IgD-negative memory B cell (primary cell): ENCODE measurements around the gene GPANK1. TPM values are rescaled to one million over a fixed set of nuclear protein-coding genes. Genes with fewer than 3 reads are reported as not detected.

Source experiments
- H3K27ac Mint-ChIP-seq, 3 donors: one replicate each; pipeline ENCODE4 v1.8.0; 2020 to 2022; ENCODE audit warnings: mild to moderate bottlenecking in 3 of 3, mixed read lengths in 3 of 3, moderate library complexity in 1 of 3
- H3K27me3 Mint-ChIP-seq: one replicate; pipeline ENCODE4 v1.8.0; 2021; ENCODE audit warnings: mixed read lengths
- H3K36me3 Mint-ChIP-seq: one replicate; pipeline ENCODE4 v1.8.0; 2020; ENCODE audit warnings: mild to moderate bottlenecking, mixed read lengths
- H3K4me1 Mint-ChIP-seq, 3 donors: one replicate each; pipeline ENCODE4 v1.8.0; 2020 to 2022; ENCODE audit warnings: mixed read lengths in 3 of 3, mild to moderate bottlenecking in 1 of 3
- H3K4me3 Mint-ChIP-seq, 4 donors: one replicate each; pipeline ENCODE4 v1.8.0; 2020 to 2022; ENCODE audit warnings: mild to moderate bottlenecking in 4 of 4, mixed read lengths in 4 of 4, moderate library complexity in 3 of 4
- H3K9me3 Mint-ChIP-seq, 3 donors: one replicate each; pipeline ENCODE4 v1.8.0; 2020 to 2021; ENCODE audit warnings: mixed read lengths in 3 of 3, mild to moderate bottlenecking in 1 of 3
- polyA plus RNA-seq: library from polyadenylated mRNA; unstranded; fragments of 300-500 nt; fragmentation: Illumina TruSeq; gene quantifications from one replicate; pipeline ENCODE4 v1.2.3, GENCODE V29; 2021

The GPANK1 gene
- polyA plus RNA-seq, 1 donor from 2014 or later, result 24.1 TPM

DNA sequence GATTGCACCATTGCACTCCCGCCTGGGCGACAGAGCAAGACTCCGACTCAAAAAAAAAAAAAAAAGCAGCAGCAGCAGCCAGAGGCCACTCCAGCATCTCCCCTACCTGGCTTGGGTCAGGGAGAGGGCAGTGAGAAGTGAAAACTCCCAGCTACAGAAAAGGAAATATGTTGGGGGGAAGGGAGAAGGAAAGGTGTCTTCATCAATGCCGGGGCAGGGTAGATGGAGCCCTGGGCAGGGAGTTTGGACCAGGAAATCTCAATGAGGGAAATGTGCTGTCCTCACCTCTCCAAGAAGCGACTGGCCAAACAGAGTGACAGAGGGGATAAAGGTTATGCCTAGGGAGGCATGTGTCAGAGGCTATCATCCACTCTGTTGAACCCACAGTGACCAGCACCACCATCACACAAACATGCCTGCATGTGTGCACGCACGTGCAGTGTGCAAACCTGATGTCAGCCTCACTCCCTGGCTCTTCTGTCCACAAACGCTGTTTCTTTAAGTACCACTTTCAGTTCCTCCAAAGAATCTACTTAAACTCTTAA, 50.6 kb downstream of the GPANK1 start:
- H3K9me3 Mint-ChIP-seq, result no peaks in the 10 kb centered on the region
- H3K4me3 Mint-ChIP-seq, result peak overlapping the region in 1 of 4 donors; percentile 83
- H3K27me3 Mint-ChIP-seq, result peaks cover 4% of the 10 kb centered on the region
- no peaks in the 10 kb centered on the region for H3K36me3 Mint-ChIP-seq
- H3K4me1 Mint-ChIP-seq, result peaks cover 15 to 28% (median 23%) of the 10 kb centered on the region in 3 donors
- H3K27ac Mint-ChIP-seq, result peak overlapping the region in 2 of 3 donors; percentile 64 to 92

Other genes with a start within 250 kb of the GPANK1 start
- 9.3 TPM for gene MICB, start 166.9 kb downstream of the GPANK1 start, polyA plus RNA-seq
- gene MCCD1, start 136.0 kb downstream of the GPANK1 start, polyA plus RNA-seq, result not detected
- gene DDX39B, start 123.0 kb downstream of the GPANK1 start, polyA plus RNA-seq, result 89.4 TPM
- gene ATP6V1G2, start 118.4 kb downstream of the GPANK1 start, polyA plus RNA-seq, result 0.53 TPM
- 11.5 TPM for gene NFKBIL1, start 117.4 kb downstream of the GPANK1 start, polyA plus RNA-seq
- gene LTA, start 92.7 kb downstream of the GPANK1 start, polyA plus RNA-seq, result 16.3 TPM
- 6.4 TPM for gene TNF, start 89.4 kb downstream of the GPANK1 start, polyA plus RNA-seq
- 2,767 TPM for gene LTB, start 82.6 kb downstream of the GPANK1 start, polyA plus RNA-seq
- 20.5 TPM for gene LST1, start 78.7 kb downstream of the GPANK1 start, polyA plus RNA-seq
- 140 TPM for gene NCR3, start 72.0 kb downstream of the GPANK1 start, polyA plus RNA-seq
- 5.6 TPM for gene AIF1, start 49.8 kb downstream of the GPANK1 start, polyA plus RNA-seq
- 14.3 TPM for gene PRRC2A, start 44.3 kb downstream of the GPANK1 start, polyA plus RNA-seq
- 30.9 TPM for gene BAG6, start 12.3 kb downstream of the GPANK1 start, polyA plus RNA-seq
- gene APOM, start 9.1 kb downstream of the GPANK1 start, polyA plus RNA-seq, result 8.5 TPM
- 28.1 TPM for gene C6orf47, start 4.2 kb downstream of the GPANK1 start, polyA plus RNA-seq
- gene CSNK2B, start 1.1 kb upstream of the GPANK1 start, polyA plus RNA-seq, result 268 TPM
- 0.49 TPM for gene LY6G5B, start 5.0 kb upstream of the GPANK1 start, polyA plus RNA-seq
- 3.2 TPM for gene LY6G5C, start 16.1 kb upstream of the GPANK1 start, polyA plus RNA-seq
- 40.1 TPM for gene ABHD16A, start 38.3 kb upstream of the GPANK1 start, polyA plus RNA-seq
- gene LY6G6F, start 41.9 kb upstream of the GPANK1 start, polyA plus RNA-seq, result 0.95 TPM
- not detected for gene LY6G6D, start 50.4 kb upstream of the GPANK1 start, polyA plus RNA-seq
- not detected for gene LY6G6C, start 56.7 kb upstream of the GPANK1 start, polyA plus RNA-seq
- gene MPIG6B, start 58.4 kb upstream of the GPANK1 start, polyA plus RNA-seq, result 1.8 TPM
- 119 TPM for gene DDAH2, start 64.3 kb upstream of the GPANK1 start, polyA plus RNA-seq
- 861 TPM for gene CLIC1, start 71.5 kb upstream of the GPANK1 start, polyA plus RNA-seq
- 4.2 TPM for gene MSH5, start 75.0 kb upstream of the GPANK1 start, polyA plus RNA-seq
- gene SAPCD1, start 97.7 kb upstream of the GPANK1 start, polyA plus RNA-seq, result not detected
- 2.6 TPM for gene VWA7, start 112.3 kb upstream of the GPANK1 start, polyA plus RNA-seq
- gene VARS1, start 130.8 kb upstream of the GPANK1 start, polyA plus RNA-seq, result 83.0 TPM
- 100 TPM for gene LSM2, start 142.0 kb upstream of the GPANK1 start, polyA plus RNA-seq
- gene HSPA1L, start 150.3 kb upstream of the GPANK1 start, polyA plus RNA-seq, result 1.2 TPM
- gene HSPA1A, start 150.5 kb upstream of the GPANK1 start, polyA plus RNA-seq, result 49.5 TPM
- gene HSPA1B, start 162.7 kb upstream of the GPANK1 start, polyA plus RNA-seq, result 5.7 TPM
- 25.0 TPM for gene NEU1, start 197.8 kb upstream of the GPANK1 start, polyA plus RNA-seq
- gene SLC44A4, start 214.0 kb upstream of the GPANK1 start, polyA plus RNA-seq, result not detected
- gene EHMT2, start 232.7 kb upstream of the GPANK1 start, polyA plus RNA-seq, result 49.3 TPM
- gene ZBTB12, start 237.1 kb upstream of the GPANK1 start, polyA plus RNA-seq, result not detected